Measurements from ENCODE around the gene PCNT. TPM values are rescaled to one million over a fixed set of nuclear protein-coding genes. Genes with fewer than 3 reads are reported as not detected.
A peak's percentile ranks its signal among the peaks of the same experiment; 100 is the strongest.

Gene PCNT
- total and polyA plus RNA-seq, 2 of the 4 experiments (the other 2 are of a cell fraction): 10.0 to 19.4 TPM

GRCh38 chr21:46443910-46444309 lies 120.0 kb downstream of the PCNT start:
- intact Hi-C loops (cut with micrococcal nuclease): no loop called here
- ATAC-seq (ENCODE audit: low read depth): no peak

More at GRCh38 chr21:46443910-46444309, 120.0 kb downstream of the PCNT start:
- Histone ChIP-seq H4K20me1 (ENCODE audit: insufficient read depth, low read length) (no peaks in the 10 kb centered on the region), H3K23ac (ENCODE audit: low read depth, low read length) (no peak overlapping the region), H2AFZ (replicated peaks; ENCODE audit: low read length, poor library complexity) (no peak overlapping the region), H3K4me3 (ENCODE audit: insufficient read depth, low read depth, low read length) (no peak overlapping the region), H3K79me1 (ENCODE audit: low read depth in 1 of 2, low read length in 2 of 2) (peaks cover 0 to 19% of the 10 kb centered on the region in 2 experiments; a peak in 2 of 4 replicates), H4K8ac (ENCODE audit: low read depth in 2 of 2, low read length in 2 of 2) (no peak overlapping the region), H2BK15ac (ENCODE audit: low read depth, low read length) (no peak overlapping the region), H3K27ac (ENCODE audit: insufficient read depth, low read length) (no peak overlapping the region), H2BK120ac (ENCODE audit: low read depth, low read length) (no peak overlapping the region), H3K9me1 (ENCODE audit: insufficient read depth, low read length) (no peaks in the 10 kb centered on the region), H4K5ac (ENCODE audit: low read depth, low read length) (no peak overlapping the region), H3K4ac (ENCODE audit: low read depth, low read length) (no peak overlapping the region), H3K27me3 (ENCODE audit: control insufficient read depth, insufficient read depth, low read length) (no peaks in the 10 kb centered on the region), H3K14ac (replicated peaks; ENCODE audit: low read depth, low read length) (no peak overlapping the region), H2AK9ac (replicated peaks; ENCODE audit: low read depth, low read length, poor library complexity) (peak overlapping the region; percentile 16), H3K56ac (ENCODE audit: extremely low read depth, insufficient read depth, low read length) (no peak overlapping the region), H3K4me1 (ENCODE audit: control insufficient read depth, insufficient read depth, low read length) (no peaks in the 10 kb centered on the region), H3K4me2 (ENCODE audit: low read depth, low read length) (no peak overlapping the region), H2AK5ac (ENCODE audit: low read depth, low read length) (no peak overlapping the region), H3K18ac (ENCODE audit: low read depth, low read length) (no peak overlapping the region), H4K91ac (ENCODE audit: insufficient read depth, low read depth, low read length) (no peak overlapping the region), H3K9me3 (ENCODE audit: control insufficient read depth, insufficient read depth, low read length) (peaks cover 3% of the 10 kb centered on the region), H2BK20ac (ENCODE audit: low read depth, low read length) (no peak overlapping the region), H3K36me3 (ENCODE audit: control insufficient read depth, insufficient read depth, low read length) (peaks cover 44% of the 10 kb centered on the region), H3K9ac (ENCODE audit: low read depth, low read length) (no peak overlapping the region), H2BK5ac (ENCODE audit: low read depth, low read length, poor library complexity, severe bottlenecking) (no peak overlapping the region)
- DNase-seq: no peak
- ChIA-PET POLR2A (ENCODE audit: unreplicated experiment) (no interaction called here), CTCF (no interaction called here)
- dilution Hi-C loops (cut with HindIII; ENCODE audit: low sequenced_read_pairs, unreplicated experiment) (no loop called here), in situ Hi-C loops (cut with MboI; ENCODE audit: low sequenced_read_pairs) (no loop called here)
- WGBS, 2 experiments (ENCODE audit: extremely low coverage in 2 of 2, insufficient read length in 1 of 2): no CpG with 5 or more reads among the region's 8 CpGs
- no TSS peak for BruUV-seq (replicated peaks)
- TF ChIP-seq RCOR1 (IDR thresholded peaks at IDR 0.05; ENCODE audit: insufficient replicate concordance, low read length) (no peak), RAD21 (IDR thresholded peaks at IDR 0.05; ENCODE audit: low read length) (no peak), POLR2A (IDR thresholded peaks at IDR 0.05; ENCODE audit: low read depth, low read length) (no peak), NFE2L2 (IDR thresholded peaks at IDR 0.05; ENCODE audit: low read depth, low read length) (no peak), USF2 (IDR thresholded peaks at IDR 0.05; ENCODE audit: low read depth, low read length) (no peak), CTCF (conservative IDR thresholded peaks at IDR 0.05; ENCODE audit: low read depth, low read length) (no peak), CHD1 (IDR thresholded peaks at IDR 0.05; ENCODE audit: low read depth, low read length) (no peak), SMC3 (IDR thresholded peaks at IDR 0.05; ENCODE audit: low read depth, low read length) (no peak), FOS (IDR thresholded peaks at IDR 0.05; ENCODE audit: low read depth, low read length) (no peak), BHLHE40 (IDR thresholded peaks at IDR 0.05; ENCODE audit: low read depth, low read length) (no peak), MAZ (IDR thresholded peaks at IDR 0.05; ENCODE audit: borderline replicate concordance, low read depth, low read length) (no peak)
